HAP-1 (cell line): ENCODE data around the gene WNT8A.

Experiments used
- DNase-seq, 2 experiments: peaks; one replicate each; pipeline ENCODE4 v3.0.0-alpha.2; 2016 to 2020; ENCODE audit warnings: low spot score in 2 of 2
- H3K27me3 ChIP-seq: fragments of 250-450 bp; sonication (Bioruptor Pico); 2 replicates; pipeline ENCODE4 v1.5.1; 2020; ENCODE audit warnings: low read depth, mild to moderate bottlenecking, moderate library complexity
- H3K36me3 ChIP-seq: fragments of 250-450 bp; sonication (Bioruptor Pico); replicated peaks from 2 replicates; pipeline ENCODE4 v1.5.1; 2020; ENCODE audit warnings: mild to moderate bottlenecking
- H3K4me1 ChIP-seq: fragments of 250-450 bp; sonication (Bioruptor Pico); 2 replicates; pipeline ENCODE4 v1.5.1; 2020; ENCODE audit warnings: mild to moderate bottlenecking
- H3K4me3 ChIP-seq: fragments of 250-450 bp; sonication (Bioruptor Pico); 2 replicates; pipeline ENCODE4 v1.5.1; 2020; ENCODE audit warnings: mild to moderate bottlenecking, moderate library complexity
- H3K9me3 ChIP-seq: fragments of 250-450 bp; sonication (Bioruptor Pico); 2 replicates; pipeline ENCODE4 v1.5.1; 2020; ENCODE audit warnings: mild to moderate bottlenecking, moderate library complexity
- in situ Hi-C: fragments of 300-500 bp; cut with MboI; formaldehyde crosslinking; loops from 3 replicates; pipeline ENCODE4 v1.14.3; 2020; ENCODE audit warnings: low sequenced_read_pairs, inconsistent platforms, mixed read lengths

Gene WNT8A

DNA sequence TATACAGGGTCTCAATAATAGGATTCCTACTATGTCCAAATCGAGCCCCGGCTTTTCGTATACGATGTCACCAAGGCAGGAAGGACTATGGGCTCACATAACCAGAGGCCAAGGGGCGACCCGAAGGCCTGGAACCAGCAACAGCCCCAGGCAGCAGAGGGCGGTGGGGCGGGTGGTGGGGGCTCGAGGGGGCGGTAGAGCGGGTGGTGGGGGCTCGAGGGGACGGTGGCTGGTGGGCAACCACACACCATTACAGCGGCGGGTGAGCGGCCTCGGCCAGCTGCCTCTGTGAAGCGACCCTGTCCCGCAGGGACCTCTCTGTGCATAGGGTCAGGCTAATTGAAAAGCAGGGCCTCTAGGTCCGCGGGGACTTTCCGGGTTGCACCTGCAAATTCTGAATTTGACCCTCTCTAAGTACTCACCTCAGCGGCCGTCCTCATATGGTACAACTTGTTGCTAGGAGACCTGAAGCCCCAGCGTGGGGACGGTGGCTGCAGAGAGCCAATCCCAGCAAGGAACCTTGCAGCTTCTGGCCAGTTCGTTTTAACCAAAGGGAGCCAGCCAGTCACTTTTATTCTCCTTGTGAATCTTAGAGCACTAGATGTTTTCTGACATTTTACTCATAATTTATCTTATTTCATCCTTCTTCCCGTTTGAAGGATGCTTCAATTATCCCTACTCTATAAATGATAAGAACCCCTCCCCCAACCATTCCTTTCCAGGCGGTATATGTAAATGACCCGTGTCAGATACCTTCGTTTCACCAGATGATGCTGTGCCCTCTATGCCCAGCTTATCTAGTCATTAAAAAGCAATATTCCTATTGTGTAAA lies 55.3 kb downstream of the WNT8A start, which contains the start of gene NME5:
Gene NME5 (minus strand): TSS at position 480 of the 832 bp plus-strand sequence. CDS start 648 bp downstream, outside the sequence.
- DNase-seq, result no peak
- in situ Hi-C loops, result loop anchor here (25.0 kb wide), 1 partner anchor 377 kb away; the partner anchor contains the start of gene HNRNPA0
- no peaks in the 10 kb centered on the region for H3K27me3 ChIP-seq
- no peaks in the 10 kb centered on the region for H3K36me3 ChIP-seq
- no peak within 1 kb of the TSS for H3K4me3 ChIP-seq
- no peaks in the 10 kb centered on the region for H3K4me1 ChIP-seq
- no peaks in the 10 kb centered on the region for H3K9me3 ChIP-seq

DNA sequence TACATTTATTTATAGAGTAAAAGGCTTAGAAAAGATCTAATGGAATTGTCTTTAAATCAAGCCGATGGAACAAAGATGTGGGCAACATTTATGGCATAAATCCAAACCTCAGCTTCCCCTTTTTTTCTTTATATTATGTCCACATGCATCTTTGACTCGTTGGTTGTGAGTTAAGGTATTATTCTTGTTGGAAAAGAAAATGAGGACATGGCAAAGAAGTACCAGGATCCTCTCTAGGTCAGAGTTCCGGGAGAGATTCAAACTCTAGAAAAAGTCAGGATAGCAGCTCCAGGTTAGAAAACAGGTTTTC lies 55.9 kb downstream of the WNT8A start:
- no peak for DNase-seq
- in situ Hi-C loops, result loop anchor here (25.0 kb wide), 1 partner anchor 377 kb away; the partner anchor contains the start of gene HNRNPA0
- no peaks in the 10 kb centered on the region for H3K27me3 ChIP-seq
- H3K4me1 ChIP-seq, result no peaks in the 10 kb centered on the region
- no peaks in the 10 kb centered on the region for H3K36me3 ChIP-seq
- H3K4me3 ChIP-seq, result no peak overlapping the region
- H3K9me3 ChIP-seq, result no peaks in the 10 kb centered on the region

DNA sequence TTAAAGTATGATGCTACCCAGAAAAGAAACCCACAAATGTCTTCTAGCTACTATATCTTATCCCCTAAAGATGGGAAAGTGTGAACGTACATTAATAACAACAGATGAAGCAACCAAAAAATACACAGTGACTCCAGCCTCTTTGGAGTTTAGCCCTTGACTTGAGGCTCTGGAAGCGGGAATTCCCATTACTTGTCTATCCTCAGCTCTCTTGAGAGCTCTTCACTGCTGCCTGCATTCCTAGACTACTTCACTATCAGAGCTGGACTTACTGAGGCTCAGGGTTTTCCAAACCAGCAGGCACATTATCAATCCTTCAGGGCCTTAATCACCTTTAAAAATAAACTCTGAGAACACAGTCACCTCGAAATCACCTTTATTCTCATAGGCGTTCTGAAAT lies 56.4 kb downstream of the WNT8A start:
- H3K4me1 ChIP-seq, result no peaks in the 10 kb centered on the region
- H3K4me3 ChIP-seq, result no peak overlapping the region
- no peaks in the 10 kb centered on the region for H3K36me3 ChIP-seq
- H3K9me3 ChIP-seq, result no peaks in the 10 kb centered on the region
- H3K27me3 ChIP-seq, result no peaks in the 10 kb centered on the region
- DNase-seq, result no peak
- in situ Hi-C loops, result loop anchor here (25.0 kb wide), 1 partner anchor 378 kb away; the partner anchor contains the start of gene HNRNPA0
